Keratinocyte (primary cell): Measurements from ENCODE around the gene SYNPO2L.

Experiments
- CTCF ChIP-seq, 3 experiments: IDR thresholded peaks in 1 of 3; conservative IDR thresholded peaks in 1 of 3; optimal IDR thresholded peaks in 1 of 3; 2 replicates in 2 of 3; 3 replicates in 1 of 3; pipeline versions ENCODE3 to v1.5.1; 2011; ENCODE audit warnings: low read length in 3 of 3, mild to moderate bottlenecking in 3 of 3, moderate library complexity in 2 of 3, control low read depth in 1 of 3, inconsistent platforms in 1 of 3; ENCODE audit not compliant: insufficient read depth in 2 of 3; ENCODE audit errors: extremely low read depth in 1 of 3
- EZH2 ChIP-seq: IDR thresholded peaks from one replicate; pipeline ENCODE4 v1.6.1; 2012; ENCODE audit warnings: inconsistent platforms, mild to moderate bottlenecking, low read length, moderate library complexity

- TF ChIP-seq EZH2 (no peak), CTCF (optimal IDR thresholded peaks at IDR 0.05 in 1 of 3, IDR thresholded peaks at IDR 0.05 in 1 of 3, conservative IDR thresholded peaks at IDR 0.05 in 1 of 3; ENCODE audit: extremely low read depth in 1 of 3, insufficient read depth in 2 of 3, low read length in 3 of 3) (no peak)
Measured at GRCh38 chr10:73653195-73653594, 2.6 kb downstream of the SYNPO2L start.
